Hippocampal formation (tissue), 2 donors: Measurements from ENCODE around the gene ING3.

Source experiments
- DNase-seq, 2 donors: peaks; one replicate each; lab custom pipeline; 2025; lab: John Stamatoyannopoulos, UW

Gene ING3

GRCh38 chr7:121026577-121027111 is 76.1 kb downstream of the ING3 start:
- no peak for DNase-seq
